K562 (cell line): ENCODE data around the gene UNC93B1. TPM values are rescaled to one million over a fixed set of nuclear protein-coding genes. Genes with fewer than 3 reads are reported as not detected.

Source experiments
- ATAC-seq: fragments of 200-7000 bp; cut with Tn5 transposase; 3 replicates; pipeline ENCODE4 v1.9.1; 2020; ENCODE audit warnings: moderate library complexity
- BruUV-seq: library from RNA; stranded (reverse); fragments of 400-500 nt; replicated peaks from 2 replicates; lab custom pipeline; 2021; lab: Mats Ljungman, UMichigan
- CTCF ChIA-PET: fragments of 300-600 bp; formaldehyde crosslinking; extraction: SDS; loops from one replicate; lab custom pipeline; 2021; ENCODE audit warnings: low intra/inter-chr PET ratio; lab: Yijun Ruan, JAX
- POLR2A ChIA-PET: fragments of 300-600, 350-650 bp; sonication (Branson Sonifier 250); formaldehyde crosslinking; extraction: SDS; loops from one replicate; lab custom pipeline; 2021; ENCODE audit warnings: antibody characterized with exemption, inconsistent platforms; lab: Yijun Ruan, JAX
- DNase-seq, 4 experiments: peaks; one replicate each; pipeline versions ENCODE4 v3.0.0 to v3.0.0-alpha.2; 2011 to 2018; ENCODE audit warnings: low spot score in 3 of 4, mixed read lengths in 3 of 4; ENCODE audit errors: extremely low read depth in 1 of 4
- FAIRE-seq: peaks from 2 replicates; lab custom pipeline; 2011; peaks lifted over from hg19 to GRCh38; lab: Jason Lieb, UNC
- H2AFZ ChIP-seq: 2 replicates; pipeline ENCODE4 v1.6.0; 2011; ENCODE audit warnings: low read depth, low read length, control low read depth, inconsistent platforms
- H3K27ac ChIP-seq: fragments of 200-600 bp; 3 replicates; pipeline ENCODE4 v1.8.0; 2011; ENCODE audit warnings: low read depth, mild to moderate bottlenecking, control low read depth, inconsistent platforms, low read length, moderate library complexity, mixed read lengths; ENCODE audit errors: extremely low read depth
- H3K27me3 ChIP-seq, 2 experiments: fragments of 300-600 bp in 1 of 2; 2 replicates in 1 of 2; 3 replicates in 1 of 2; pipeline versions ENCODE4 v1.6.0 to v1.8.0; 2011; ENCODE audit warnings: inconsistent platforms in 2 of 2, low read length in 2 of 2, mild to moderate bottlenecking in 1 of 2, mixed read lengths in 1 of 2, moderate library complexity in 1 of 2; ENCODE audit not compliant: control insufficient read depth in 2 of 2, insufficient read depth in 2 of 2
- H3K36me3 ChIP-seq: fragments of 300-600 bp; 3 replicates; pipeline ENCODE4 v1.8.0; 2011; ENCODE audit warnings: mild to moderate bottlenecking, low read length, inconsistent platforms; ENCODE audit not compliant: control insufficient read depth, insufficient read depth
- H3K4me1 ChIP-seq, 2 experiments: fragments of 200-600 bp in 1 of 2; replicated peaks in 1 of 2; 2 replicates in 1 of 2; 3 replicates in 1 of 2; pipeline versions ENCODE4 v1.5.1 to v1.8.0; 2011; ENCODE audit warnings: inconsistent platforms in 2 of 2, low read length in 2 of 2, mild to moderate bottlenecking in 1 of 2, mixed read lengths in 1 of 2, moderate library complexity in 1 of 2; ENCODE audit not compliant: control insufficient read depth in 2 of 2, insufficient read depth in 2 of 2
- H3K4me2 ChIP-seq: 2 replicates; pipeline ENCODE4 v1.6.1; 2011; ENCODE audit warnings: low read length, control low read depth, inconsistent platforms, mixed read lengths; ENCODE audit not compliant: insufficient read depth
- H3K4me3 ChIP-seq: fragments of 200-600 bp; sonication (generic), shearing (Covaris generic); 2 replicates; pipeline ENCODE4 v1.5.1; 2016; ENCODE audit warnings: control low read depth, inconsistent platforms
- H3K79me2 ChIP-seq: fragments of 200-600 bp; 3 replicates; pipeline ENCODE4 v1.8.0; 2011; ENCODE audit warnings: low read length, inconsistent platforms; ENCODE audit not compliant: control insufficient read depth, insufficient read depth
- H3K9ac ChIP-seq, 2 experiments: 2 replicates each; pipeline versions ENCODE4 v1.6.0 to v1.6.1; 2011; ENCODE audit warnings: low read depth in 2 of 2, low read length in 2 of 2, control low read depth in 1 of 2, inconsistent platforms in 1 of 2, mild to moderate bottlenecking in 1 of 2, mixed read lengths in 1 of 2; ENCODE audit not compliant: insufficient read depth in 1 of 2
- H3K9me1 ChIP-seq: one replicate; pipeline ENCODE4 v1.6.0; 2011; ENCODE audit warnings: inconsistent platforms, mild to moderate bottlenecking, low read length, moderate library complexity; ENCODE audit not compliant: control insufficient read depth, insufficient read depth
- H3K9me3 ChIP-seq: replicated peaks from 2 replicates; pipeline ENCODE4 v1.5.1; 2011; ENCODE audit warnings: low read depth, low read length, inconsistent platforms; ENCODE audit not compliant: control insufficient read depth, insufficient read depth
- H4K20me1 ChIP-seq: replicated peaks from 2 replicates; pipeline ENCODE4 v1.6.1; 2011; ENCODE audit warnings: low read length, inconsistent platforms, mixed read lengths; ENCODE audit not compliant: control insufficient read depth, insufficient read depth
- ATF1 ChIP-seq, 2 experiments: fragments of 450-650 bp in 1 of 2; IDR thresholded peaks; 2 replicates each; pipeline ENCODE4 v1.6.1; 2016; ENCODE audit warnings: missing compliant biosample characterization in 1 of 2, missing genetic modification characterization in 1 of 2
- BACH1 ChIP-seq: fragments of 200-800 bp; sonication (Bioruptor generic); IDR thresholded peaks from 2 replicates; pipeline ENCODE4 v1.6.1; 2016; ENCODE audit warnings: missing genetic modification characterization, missing compliant biosample characterization
- CBX2 ChIP-seq: fragments of 200-600 bp; sonication (generic); IDR thresholded peaks from one replicate; pipeline ENCODE4 v1.6.1; 2012; ENCODE audit warnings: mild to moderate bottlenecking, low read length, inconsistent platforms; ENCODE audit not compliant: insufficient read depth, poor library complexity, severe bottlenecking
- CREB1 ChIP-seq, 2 experiments: sonication (generic) in 1 of 2; formaldehyde crosslinking in 1 of 2; IDR thresholded peaks; 2 replicates each; pipeline versions ENCODE4 v1.6.1 to v1.8.0; 2012 to 2022; ENCODE audit warnings: inconsistent platforms in 1 of 2, mild to moderate bottlenecking in 1 of 2, missing genetic modification reagents in 1 of 2, moderate library complexity in 1 of 2
- DDX20 ChIP-seq: fragments of 450-650 bp; IDR thresholded peaks from 2 replicates; pipeline ENCODE4 v1.6.1; 2016; ENCODE audit warnings: missing genetic modification characterization, low read depth, mild to moderate bottlenecking, missing compliant biosample characterization, moderate library complexity
- DMBX1 ChIP-seq: fragments of 250-450 bp; sonication (Bioruptor Pico); IDR thresholded peaks from 2 replicates; pipeline ENCODE4 v1.8.0; 2022; ENCODE audit warnings: inconsistent platforms, mild to moderate bottlenecking, moderate library complexity, borderline replicate concordance
- GABPB2 ChIP-seq: fragments of 250-450 bp; sonication (Bioruptor Pico); conservative IDR thresholded peaks from 2 replicates; pipeline ENCODE4 v1.5.1; 2021; ENCODE audit warnings: mild to moderate bottlenecking
- GATAD2A ChIP-seq: fragments of 450-650 bp; IDR thresholded peaks from 2 replicates; pipeline ENCODE4 v1.6.1; 2017
- HDAC2 ChIP-seq: fragments of 450-650 bp; IDR thresholded peaks from 2 replicates; pipeline ENCODE4 v1.6.1; 2016; ENCODE audit warnings: mild to moderate bottlenecking
- HDAC6 ChIP-seq: IDR thresholded peaks from 2 replicates; pipeline ENCODE4 v1.6.1; 2012; ENCODE audit warnings: low read depth, mild to moderate bottlenecking, control low read depth, inconsistent platforms, low read length, moderate library complexity
- MAFG ChIP-seq: fragments of 450-650 bp; conservative IDR thresholded peaks from 2 replicates; pipeline ENCODE4 v1.6.1; 2016; ENCODE audit warnings: missing genetic modification characterization, missing compliant biosample characterization
- MEF2D ChIP-seq: conservative IDR thresholded peaks from 2 replicates; pipeline ENCODE4 v1.6.1; 2016; ENCODE audit warnings: low read depth, missing genetic modification characterization, missing compliant biosample characterization
- TBP ChIP-seq: optimal IDR thresholded peaks from 2 replicates; pipeline ENCODE3; 2011; ENCODE audit warnings: low read depth, low read length, improper control_type of control experiment
- XRCC3 ChIP-seq: fragments of 450-650 bp; IDR thresholded peaks from 2 replicates; pipeline ENCODE4 v1.6.1; 2017; ENCODE audit warnings: mild to moderate bottlenecking, moderate library complexity
- ZNF274 ChIP-seq: IDR thresholded peaks from 2 replicates; pipeline ENCODE4 v1.6.1; 2011; ENCODE audit warnings: low read depth, mild to moderate bottlenecking, low read length, moderate library complexity, borderline replicate concordance
- ZNF583 ChIP-seq: fragments of 250-450 bp; sonication (Bioruptor Pico); IDR thresholded peaks from 2 replicates; pipeline ENCODE4 v1.4.0; 2020
- WGBS: fragments of 100-300 bp; shearing (Covaris generic); methylation state at CpG from one replicate; pipeline ENCODE4 v1.1.6; 2016; ENCODE audit warnings: low coverage, mixed read lengths; ENCODE audit not compliant: insufficient coverage; ENCODE audit errors: missing lambda C conversion rate; 5-methylcytosine and 5-hydroxymethylcytosine counted together
- in situ Hi-C: fragments of 300-500 bp; cut with MboI; formaldehyde crosslinking; loops from 4 replicates; pipeline ENCODE4 v1.15.0; 2018; ENCODE audit warnings: inconsistent platforms, mixed read lengths
- intact Hi-C: fragments of 100-400 bp; cut with micrococcal nuclease; formaldehyde crosslinking; loops from 2 replicates; pipeline ENCODE4 v1.14.2; 2022
- polyA plus RNA-seq, 8 experiments: library from polyadenylated mRNA; depleted of rRNA in 4 of 8; stranded (reverse) in 5 of 8; unstranded in 3 of 8; fragments of >200 nt; fragmentation: Nextera tagmentation in 2 of 8; fragmentation: Illumina TruSeq in 1 of 8; extraction: Ambion mirVana in 2 of 8; extraction: Trizol in 1 of 8; gene quantifications; 2 replicates each; pipeline versions ENCODE4 v1.2.1 to v1.2.3, GENCODE V29; 2011 to 2014; ENCODE audit warnings: inconsistent platforms in 1 of 8, missing spikeins in 1 of 8
- total RNA-seq, 7 experiments: library from RNA; depleted of rRNA in 6 of 7; stranded (reverse); fragments of >200 nt in 6 of 7; fragmentation: Illumina TruSeq in 2 of 7; extraction: Trizol in 2 of 7; gene quantifications; 2 replicates each; pipeline versions ENCODE4 v1.2.1 to v1.2.3, GENCODE V29; 2011 to 2021; ENCODE audit warnings: low replicate concordance in 1 of 7
- TF ChIP-seq, protein P1 (sequence below): fragments of 450-650 bp; IDR thresholded peaks from one replicate; pipeline ENCODE4 v1.6.1; 2018; ENCODE audit warnings: mild to moderate bottlenecking, moderate library complexity; ENCODE audit not compliant: partially characterized antibody
- TF ChIP-seq, protein P2 (sequence below), 3 experiments: IDR thresholded peaks in 2 of 3; conservative IDR thresholded peaks in 1 of 3; 2 replicates each; pipeline ENCODE4 v1.5.1; 2011 to 2012; ENCODE audit warnings: low read length in 3 of 3, mild to moderate bottlenecking in 3 of 3, control low read depth in 2 of 3, improper control_type of control experiment in 1 of 3, inconsistent platforms in 1 of 3, low read depth in 1 of 3, mixed read lengths in 1 of 3, moderate library complexity in 1 of 3; ENCODE audit not compliant: insufficient read depth in 2 of 3

The UNC93B1 gene
- total and polyA plus RNA-seq, 9 of the 15 experiments (the other 6 are each of a cell fraction or from before 2014, with no cell fraction given), result 0.10 to 13.6 (median 6.5) TPM

DNA sequence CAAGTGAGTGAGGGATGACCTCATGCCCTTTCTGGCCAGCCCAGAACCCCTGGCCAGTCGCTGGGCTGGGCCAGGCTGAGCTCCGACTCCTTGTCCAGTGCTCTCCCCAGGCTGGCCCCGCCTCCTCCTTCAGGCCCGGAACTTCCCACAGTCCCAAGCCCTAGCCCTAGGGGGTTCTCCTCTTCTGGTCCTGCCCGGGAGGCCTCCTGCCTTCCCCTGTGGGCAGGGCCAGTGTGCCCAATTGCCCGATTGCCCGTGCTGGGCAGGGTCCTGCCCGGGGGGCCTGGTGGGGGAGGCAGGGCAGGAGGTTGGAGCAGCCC lies 39.1 kb upstream of the UNC93B1 start (continued):
- TF ChIP-seq, protein P1, sequence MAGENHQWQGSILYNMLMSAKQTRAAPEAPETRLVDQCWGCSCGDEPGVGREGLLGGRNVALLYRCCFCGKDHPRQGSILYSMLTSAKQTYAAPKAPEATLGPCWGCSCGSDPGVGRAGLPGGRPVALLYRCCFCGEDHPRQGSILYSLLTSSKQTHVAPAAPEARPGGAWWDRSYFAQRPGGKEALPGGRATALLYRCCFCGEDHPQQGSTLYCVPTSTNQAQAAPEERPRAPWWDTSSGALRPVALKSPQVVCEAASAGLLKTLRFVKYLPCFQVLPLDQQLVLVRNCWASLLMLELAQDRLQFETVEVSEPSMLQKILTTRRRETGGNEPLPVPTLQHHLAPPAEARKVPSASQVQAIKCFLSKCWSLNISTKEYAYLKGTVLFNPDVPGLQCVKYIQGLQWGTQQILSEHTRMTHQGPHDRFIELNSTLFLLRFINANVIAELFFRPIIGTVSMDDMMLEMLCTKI, result no peak

DNA sequence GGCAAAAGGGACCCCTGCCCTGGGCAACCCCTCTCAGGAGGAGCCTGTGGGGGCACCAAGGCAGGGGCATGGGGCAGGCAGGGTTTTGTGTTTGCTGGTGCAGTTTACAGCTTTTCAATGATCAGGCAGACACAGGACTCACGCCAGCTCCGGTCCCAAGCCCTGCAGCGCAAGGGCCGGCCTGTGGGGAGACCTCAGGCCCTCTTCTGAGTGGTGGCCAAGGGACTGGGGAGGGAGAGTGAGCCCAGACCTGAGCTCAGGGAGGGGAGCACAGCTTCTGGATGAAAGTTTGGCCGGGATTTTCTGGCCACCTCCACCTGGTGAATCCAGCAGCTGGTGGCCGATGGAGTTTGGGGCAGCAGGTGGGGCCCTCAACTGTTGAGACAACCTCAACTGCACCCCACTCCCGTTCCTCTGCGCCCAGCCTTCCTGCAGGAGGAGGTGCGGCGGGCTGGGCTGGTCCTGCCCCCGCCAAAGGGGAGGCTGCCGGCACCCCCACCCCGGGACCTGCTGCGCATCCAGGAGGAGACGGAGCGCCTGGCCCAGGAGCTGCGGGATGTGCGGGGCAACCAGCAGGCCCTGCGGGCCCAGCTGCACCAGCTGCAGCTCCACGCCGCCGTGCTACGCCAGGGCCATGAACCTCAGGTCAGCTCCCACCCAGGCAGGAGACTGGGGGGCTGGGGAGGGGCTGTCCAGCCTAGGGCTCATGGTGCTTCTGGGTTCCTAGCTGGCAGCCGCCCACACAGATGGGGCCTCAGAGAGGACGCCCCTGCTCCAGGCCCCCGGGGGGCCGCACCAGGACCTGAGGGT lies 38.5 kb upstream of the UNC93B1 start:
- Histone ChIP-seq H3K4me2 (peak overlapping the region; percentile 57), H3K79me2 (peaks cover 37% of the 10 kb centered on the region), H3K27ac (peak overlapping the region; percentile 90), H4K20me1 (peaks cover 4% of the 10 kb centered on the region; the same call in 1 of the 2 replicates), H3K27me3 (no peaks in the 10 kb centered on the region), H3K4me1 (peaks cover 44 to 82% of the 10 kb centered on the region in 2 experiments), H3K4me3 (no peak overlapping the region), H2AFZ (no peak overlapping the region), H3K9ac (peak overlapping the region; percentile 69 to 90; a peak in 3 of 4 replicates), H3K9me3 (no peaks in the 10 kb centered on the region), H3K9me1 (no peaks in the 10 kb centered on the region), H3K36me3 (peaks cover 55% of the 10 kb centered on the region; the same call in 2 of the 3 replicates)
- in situ Hi-C loops, result no loop called here
- WGBS, result 68% methylated on average over 20 of the region's 27 CpGs
- FAIRE-seq (no peak), ATAC-seq (no peak), DNase-seq (peak in 1 of 4 experiments; percentile 47)
- intact Hi-C loops, result no loop called here
- ChIA-PET POLR2A (interaction anchor here (0.8 to 4.9 kb wide), 6 partner anchors 10 to 45 kb away, joined by 3 to 55 read pairs (median 6); partner anchors contain the start of gene NDUFS8), CTCF (no interaction called here)
- BruUV-seq, result no TSS peak
- TF ChIP-seq HDAC2, result no peak
- no peak for TF ChIP-seq MEF2D
- TF ChIP-seq ZNF583 (CRISPR knock-in tag), result no peak
- no peak for TF ChIP-seq TBP
- TF ChIP-seq XRCC3, result no peak
- TF ChIP-seq MAFG, result no peak
- TF ChIP-seq ZNF274, result no peak
- TF ChIP-seq DDX20 (tag), result no peak
- TF ChIP-seq DMBX1 (CRISPR knock-in tag), result no peak
- TF ChIP-seq GABPB2 (CRISPR knock-in tag), result no peak
- TF ChIP-seq GATAD2A, result no peak
- no peak for TF ChIP-seq CBX2
- no peak for TF ChIP-seq HDAC6
- no peak for TF ChIP-seq ATF1 (CRISPR knock-in tag; IDR thresholded peaks at IDR 0.05)
- no peak for TF ChIP-seq ATF1 (tag; IDR thresholded peaks at IDR 0.05)
- TF ChIP-seq, protein P2, sequence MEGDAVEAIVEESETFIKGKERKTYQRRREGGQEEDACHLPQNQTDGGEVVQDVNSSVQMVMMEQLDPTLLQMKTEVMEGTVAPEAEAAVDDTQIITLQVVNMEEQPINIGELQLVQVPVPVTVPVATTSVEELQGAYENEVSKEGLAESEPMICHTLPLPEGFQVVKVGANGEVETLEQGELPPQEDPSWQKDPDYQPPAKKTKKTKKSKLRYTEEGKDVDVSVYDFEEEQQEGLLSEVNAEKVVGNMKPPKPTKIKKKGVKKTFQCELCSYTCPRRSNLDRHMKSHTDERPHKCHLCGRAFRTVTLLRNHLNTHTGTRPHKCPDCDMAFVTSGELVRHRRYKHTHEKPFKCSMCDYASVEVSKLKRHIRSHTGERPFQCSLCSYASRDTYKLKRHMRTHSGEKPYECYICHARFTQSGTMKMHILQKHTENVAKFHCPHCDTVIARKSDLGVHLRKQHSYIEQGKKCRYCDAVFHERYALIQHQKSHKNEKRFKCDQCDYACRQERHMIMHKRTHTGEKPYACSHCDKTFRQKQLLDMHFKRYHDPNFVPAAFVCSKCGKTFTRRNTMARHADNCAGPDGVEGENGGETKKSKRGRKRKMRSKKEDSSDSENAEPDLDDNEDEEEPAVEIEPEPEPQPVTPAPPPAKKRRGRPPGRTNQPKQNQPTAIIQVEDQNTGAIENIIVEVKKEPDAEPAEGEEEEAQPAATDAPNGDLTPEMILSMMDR (IDR thresholded peaks at IDR 0.05 in 2 of 3, conservative IDR thresholded peaks at IDR 0.05 in 1 of 3; ENCODE audit: insufficient read depth in 2 of 3, low read depth in 1 of 3, low read length in 3 of 3), result 0 out of 6 replicates have a peak, but pooled peaks of 1 of the 3 experiments have one; percentile 1
- TF ChIP-seq CREB1 (IDR thresholded peaks at IDR 0.05), result no peak
- no peak for TF ChIP-seq CREB1 (CRISPR knock-in tag; IDR thresholded peaks at IDR 0.05)
- no peak for TF ChIP-seq BACH1 (tag)
